Suppressor macrophage (primary cell): Measurements from ENCODE around the gene SPR.
"Not testable (repeated sequence)": the region's sequence is repeated elsewhere in the genome, so short reads cannot be mapped to it uniquely, and the experiment has no call there.

ENCODE experiments used
- DNase-seq, 4 experiments: peaks; one replicate each; pipeline ENCODE4 v3.0.0-alpha.2; 2020 to 2022

SPR gene

GRCh38 chr2:72889991-72890390 is 2.8 kb downstream of the SPR start:
- no peak for DNase-seq

- DNase-seq = peak; percentile 66 to 79 (median 74)
Observed at GRCh38 chr2:72891091-72891818, 4.0 kb downstream of the SPR start.

GRCh38 chr2:72892506-72893173 is 5.4 kb downstream of the SPR start:
- peak; percentile 80 to 90 (median 86) for DNase-seq

GRCh38 chr2:72893594-72894319 is 6.5 kb downstream of the SPR start:
- DNase-seq = peak; percentile 62 to 77 (median 66)

- DNase-seq = no peak
Observed at GRCh38 chr2:72894514-72894913, 7.3 kb downstream of the SPR start.

- DNase-seq = no peak
Observed at GRCh38 chr2:72895154-72895553, 7.9 kb downstream of the SPR start.

GRCh38 chr2:72895759-72896281 is 8.6 kb downstream of the SPR start:
- no peak for DNase-seq

- DNase-seq = no peak
Observed at GRCh38 chr2:72896446-72896845, 9.2 kb downstream of the SPR start.

GRCh38 chr2:72897785-72898584 is 10.8 kb downstream of the SPR start:
- no peak for DNase-seq

GRCh38 chr2:72898585-72898906 is 11.3 kb downstream of the SPR start:
- DNase-seq = no peak

- DNase-seq = no peak
Observed at GRCh38 chr2:72900191-72900825, 13.1 kb downstream of the SPR start.

GRCh38 chr2:72901426-72901825 is 14.2 kb downstream of the SPR start:
- DNase-seq = no peak

- not testable (repeated sequence) for DNase-seq
Observed at GRCh38 chr2:72907369-72907768, 20.2 kb downstream of the SPR start.

- DNase-seq = no peak
Observed at GRCh38 chr2:72908741-72909140, 21.5 kb downstream of the SPR start.

- DNase-seq = no peak
Observed at GRCh38 chr2:72911256-72911655, 24.0 kb downstream of the SPR start.

GRCh38 chr2:72913486-72914205 is 26.4 kb downstream of the SPR start:
- no peak for DNase-seq

- DNase-seq = no peak
Observed at GRCh38 chr2:72914206-72914559, 27.0 kb downstream of the SPR start.

- DNase-seq = no peak
Observed at GRCh38 chr2:72914589-72915319, 27.5 kb downstream of the SPR start.

GRCh38 chr2:72915320-72915906 is 28.2 kb downstream of the SPR start:
- DNase-seq = no peak
